NCI-H82 (cell line): Measurements from ENCODE around the gene PCA3.
"Not testable (repeated sequence)": the region's sequence is repeated elsewhere in the genome, so short reads cannot be mapped to it uniquely, and the experiment has no call there.

Source experiments
- DNase-seq: peaks from one replicate; lab custom pipeline; 2025; lab: John Stamatoyannopoulos, UW

Gene PCA3

DNA sequence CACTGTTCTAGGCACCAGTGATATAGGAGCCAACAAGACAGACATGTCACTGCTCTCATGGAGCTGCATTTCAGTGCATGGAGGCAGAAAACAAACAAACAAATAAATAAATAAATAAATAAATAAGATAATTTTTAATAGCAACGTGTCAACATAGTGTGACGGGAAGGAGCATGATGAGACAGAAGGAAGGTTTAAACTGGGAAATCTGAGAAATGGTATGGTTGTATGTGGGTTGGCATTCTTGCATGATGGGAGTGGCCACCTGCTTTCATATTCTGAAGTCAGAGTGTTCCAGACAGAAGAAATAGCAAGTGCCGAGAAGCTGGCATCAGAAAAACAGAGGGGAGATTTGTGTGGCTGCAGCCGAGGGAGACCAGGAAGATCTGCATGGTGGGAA, at the start of gene PCA3:
Gene PCA3 (plus strand): TSS at position 301 of the 400 bp plus-strand sequence.
- no peak for DNase-seq

GRCh38 chr9:76716085-76716672, 48.1 kb upstream of the PCA3 start:
- no peak for DNase-seq

DNA sequence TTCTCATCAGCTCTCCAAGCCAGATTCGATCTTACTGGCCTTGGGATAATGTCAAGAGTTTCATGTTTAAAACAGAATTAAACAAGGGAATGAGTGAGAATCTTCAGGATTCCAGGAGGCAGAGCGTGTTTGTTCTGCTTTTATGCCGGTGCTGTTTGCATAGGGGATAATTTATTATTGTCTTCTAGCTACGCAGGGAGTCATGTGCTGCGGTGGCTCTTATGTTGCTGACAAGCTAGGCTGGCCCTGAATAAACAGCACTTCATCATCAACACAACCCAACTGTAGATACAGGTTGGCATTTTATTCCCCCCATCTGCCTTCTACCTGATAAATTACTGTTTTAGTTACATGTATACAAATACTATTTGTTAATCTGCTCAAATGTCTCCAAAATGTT, 47.1 kb upstream of the PCA3 start:
- DNase-seq, result no peak

DNA sequence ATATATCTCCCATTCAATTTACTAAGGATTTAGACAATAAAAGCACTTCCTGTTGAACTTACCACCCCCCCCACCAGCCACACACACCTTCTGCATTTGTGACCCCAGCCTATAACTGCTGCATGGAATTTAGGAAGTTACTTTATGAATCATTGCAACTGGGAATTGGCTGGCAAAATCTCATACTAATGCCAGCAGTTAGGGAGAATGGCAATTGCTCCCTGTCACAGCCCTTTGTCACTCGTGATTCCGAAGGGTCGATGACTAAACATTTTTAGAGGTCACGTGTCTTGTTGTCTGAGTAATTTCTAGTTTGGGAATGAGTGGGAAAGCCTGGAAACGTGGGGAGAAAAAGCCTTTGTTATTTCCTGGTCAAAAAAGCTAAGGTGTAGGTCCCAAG, 46.6 kb upstream of the PCA3 start:
- DNase-seq, result no peak

- DNase-seq, result no peak
These were observed 46.1 kb upstream of the PCA3 start for GRCh38 chr9:76718166-76718565.

DNA sequence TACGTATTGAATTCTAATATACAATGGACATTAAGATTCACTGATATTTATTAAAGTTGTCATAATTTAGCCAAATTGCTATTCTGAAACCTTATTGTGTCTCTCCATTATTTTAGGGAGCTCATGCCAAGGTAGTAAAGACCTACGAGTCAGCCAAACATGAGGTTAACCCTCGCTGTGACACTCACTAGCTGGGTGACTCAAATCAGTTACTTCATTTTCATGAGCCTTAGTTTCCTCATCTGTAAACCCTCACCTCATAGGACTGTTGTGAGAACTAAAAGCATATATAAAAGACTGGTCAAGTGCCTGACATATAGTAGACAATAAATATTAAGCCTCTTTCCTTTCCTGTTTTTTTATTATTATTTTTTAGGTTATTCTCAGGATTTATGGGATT, 44.0 kb upstream of the PCA3 start:
- DNase-seq, result no peak

- no peak for DNase-seq
These were observed 39.2 kb upstream of the PCA3 start for GRCh38 chr9:76725011-76725546.

GRCh38 chr9:76725885-76726284, 38.4 kb upstream of the PCA3 start:
- no peak for DNase-seq

DNA sequence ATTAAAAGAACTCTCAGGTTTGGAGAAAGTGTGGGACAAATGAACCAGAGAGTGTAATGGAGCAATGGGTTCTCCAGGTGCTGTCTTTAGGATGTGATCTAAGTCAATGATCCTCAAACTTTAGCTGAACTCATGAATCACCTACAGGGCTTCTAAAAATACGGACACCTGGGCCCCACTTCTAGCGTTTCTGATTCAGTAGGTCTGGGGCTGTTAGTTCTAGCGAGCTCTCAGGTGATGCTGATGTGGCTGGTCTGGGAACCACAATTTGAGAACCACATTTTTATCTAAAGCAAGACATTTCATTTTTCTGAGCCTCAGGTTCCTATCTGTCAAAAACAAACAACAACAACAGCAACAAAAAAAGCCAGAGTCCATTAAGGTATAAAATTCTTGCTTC, 35.1 kb upstream of the PCA3 start:
- peak; percentile 15 for DNase-seq

DNA sequence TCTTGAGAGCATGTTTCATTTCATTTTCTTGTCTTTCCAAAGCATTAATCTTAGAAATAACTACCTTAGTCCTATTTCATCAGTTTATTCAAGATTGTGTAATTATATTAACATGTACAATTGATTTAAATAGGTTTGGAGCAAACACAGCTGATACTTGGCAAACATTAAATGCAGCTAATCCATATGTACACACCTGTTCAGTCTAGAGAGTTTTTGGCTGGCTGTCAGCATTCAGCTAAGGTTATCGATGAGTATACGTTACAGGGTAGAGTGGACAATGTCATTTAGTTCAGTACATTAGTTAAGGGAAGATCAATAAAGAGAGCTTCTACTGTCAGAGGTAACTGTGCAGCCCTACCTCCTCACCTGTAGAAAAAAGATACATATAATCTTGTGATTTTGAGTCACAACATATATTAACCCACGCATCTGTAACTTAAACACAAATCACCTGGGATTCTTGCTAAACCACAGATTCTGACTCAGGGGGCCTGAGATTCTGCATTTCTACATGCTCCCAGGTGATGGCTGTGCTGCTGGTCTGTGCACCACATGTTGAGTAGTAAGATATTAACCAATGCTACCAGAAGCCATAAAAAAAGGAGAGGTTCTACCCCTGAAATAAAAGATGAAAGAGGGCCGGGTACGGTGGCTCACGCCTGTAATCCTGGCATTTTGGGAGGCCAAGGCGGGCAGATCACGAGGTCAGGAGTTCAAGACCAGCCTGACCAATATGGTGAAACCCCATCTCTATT, 34.1 kb upstream of the PCA3 start:
- DNase-seq, result peak; percentile 16

DNA sequence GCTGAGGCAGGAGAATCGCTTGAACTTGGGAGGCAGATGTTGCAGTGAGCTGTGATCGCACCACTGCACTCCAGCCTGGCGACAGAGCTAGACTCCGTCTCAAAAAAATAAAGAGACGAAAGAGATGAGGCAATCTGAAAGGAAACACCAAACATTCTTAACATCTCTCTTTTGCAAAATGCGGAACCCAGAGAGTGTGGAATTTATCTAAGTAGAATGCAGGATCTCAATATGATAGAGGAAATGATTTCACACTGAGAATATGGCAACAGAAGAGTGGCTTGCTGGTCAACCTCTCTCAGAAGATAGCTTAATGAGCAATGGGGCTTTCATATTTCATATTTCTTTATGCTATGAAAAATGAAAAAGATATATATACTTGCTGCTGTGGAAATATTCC, 33.4 kb upstream of the PCA3 start:
- no peak for DNase-seq

GRCh38 chr9:76732341-76732958, 31.8 kb upstream of the PCA3 start:
- no peak for DNase-seq

DNA sequence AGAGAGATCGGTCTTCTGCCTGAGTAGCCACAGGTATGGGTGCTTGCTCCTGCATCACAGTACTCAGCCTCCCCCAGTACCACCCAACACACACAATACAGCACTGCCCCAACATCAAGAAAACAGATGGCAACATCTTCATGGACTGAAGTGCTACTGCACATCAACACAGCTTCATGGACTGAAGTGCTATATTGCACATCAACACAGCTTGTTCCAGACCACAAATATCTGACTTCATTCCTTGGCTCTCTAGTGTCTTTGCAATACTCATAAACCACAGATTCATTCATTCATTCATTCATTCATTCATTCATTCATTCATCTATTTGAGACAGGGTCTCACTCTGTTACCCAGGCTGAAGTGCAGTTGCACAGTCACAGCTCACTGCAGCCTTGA, 31.1 kb upstream of the PCA3 start:
- no peak for DNase-seq

- DNase-seq, result no peak
These were observed 29.5 kb upstream of the PCA3 start for GRCh38 chr9:76734716-76735115.

GRCh38 chr9:76737154-76737902, 26.9 kb upstream of the PCA3 start:
- no peak for DNase-seq

GRCh38 chr9:76738402-76738801, 25.8 kb upstream of the PCA3 start:
- DNase-seq, result no peak

DNA sequence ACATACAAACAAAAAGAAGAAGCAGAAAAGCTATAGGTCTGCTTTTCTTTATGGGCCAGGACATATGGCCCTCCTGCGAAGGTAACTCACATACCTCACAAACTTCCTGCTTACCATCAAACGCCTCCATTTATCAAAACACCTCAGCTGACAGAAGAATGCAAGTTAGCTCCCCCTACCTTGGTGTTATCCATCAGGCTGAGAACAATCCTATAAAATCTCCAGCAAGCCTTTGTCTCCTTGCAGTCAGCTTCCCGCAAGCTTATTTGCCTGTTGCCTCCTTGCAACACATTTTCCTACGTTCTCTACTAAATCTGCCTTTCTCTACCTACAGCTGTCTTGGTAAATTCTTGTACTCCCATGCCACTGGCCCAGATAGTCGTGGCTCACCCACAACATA, 22.7 kb upstream of the PCA3 start:
- no peak for DNase-seq

GRCh38 chr9:76742890-76743289, 21.3 kb upstream of the PCA3 start:
- DNase-seq, result not testable (repeated sequence)

- DNase-seq, result no peak
These were observed 20.3 kb upstream of the PCA3 start for GRCh38 chr9:76743931-76744330.

DNA sequence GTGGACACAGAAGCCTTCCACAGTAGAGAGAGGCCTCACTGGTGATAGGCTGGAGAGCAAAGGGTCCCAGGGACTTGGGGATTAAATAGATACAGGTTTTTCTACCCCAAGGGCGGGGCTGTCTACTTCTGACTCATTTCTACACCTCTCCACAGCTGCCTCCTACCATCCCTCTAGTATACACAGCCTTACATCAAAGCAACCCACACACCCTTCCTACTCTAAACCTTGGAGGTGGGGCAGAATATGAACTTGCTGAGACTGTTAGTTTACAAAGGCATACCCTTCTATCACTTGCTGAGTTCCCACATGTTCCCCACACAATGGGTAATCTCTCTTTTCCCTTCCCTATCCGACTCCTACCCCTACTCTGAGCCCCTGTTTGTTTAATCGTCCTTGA, 19.9 kb upstream of the PCA3 start:
- DNase-seq, result no peak

- peak; percentile 79 for DNase-seq
These were observed 13.2 kb upstream of the PCA3 start for GRCh38 chr9:76751001-76751400.

- DNase-seq, result peak; percentile 85
These were observed 8.0 kb upstream of the PCA3 start for GRCh38 chr9:76756268-76756640.
